H1 (cell line): ENCODE data around the gene SHPK.

Experiments
- CREB1 ChIP-seq: IDR thresholded peaks from 2 replicates; pipeline ENCODE4 v1.6.1; 2012; ENCODE audit warnings: inconsistent platforms
- EGR1 ChIP-seq: IDR thresholded peaks from 2 replicates; pipeline ENCODE4 v1.6.1; 2011; ENCODE audit warnings: low read depth, low read length, borderline replicate concordance
- PHF8 ChIP-seq: fragments of 200-600 bp; sonication (generic); conservative IDR thresholded peaks from 2 replicates; pipeline ENCODE4 v1.7.1; 2012; ENCODE audit warnings: low read depth, mild to moderate bottlenecking, inconsistent platforms, low read length, moderate library complexity
- POLR2A ChIP-seq, 2 experiments: IDR thresholded peaks; 1 replicate in 1 of 2; 2 replicates in 1 of 2; pipeline ENCODE4 v1.6.1; 2011; ENCODE audit warnings: low read depth in 2 of 2, low read length in 2 of 2, mild to moderate bottlenecking in 2 of 2; ENCODE audit errors: control extremely low read depth in 1 of 2
- POLR2AphosphoS5 ChIP-seq: IDR thresholded peaks from 2 replicates; pipeline ENCODE4 v1.6.1; 2011; ENCODE audit warnings: low read depth, low read length
- RAD21 ChIP-seq, 2 experiments: IDR thresholded peaks in 1 of 2; conservative IDR thresholded peaks in 1 of 2; 2 replicates each; pipeline ENCODE4 v1.6.1; 2011; ENCODE audit warnings: low read depth in 2 of 2, low read length in 2 of 2, improper control_type of control experiment in 1 of 2, inconsistent platforms in 1 of 2, mild to moderate bottlenecking in 1 of 2, moderate library complexity in 1 of 2
- SIN3A ChIP-seq, 2 experiments: IDR thresholded peaks in 1 of 2; conservative IDR thresholded peaks in 1 of 2; 2 replicates each; pipeline ENCODE4 v1.6.1; 2011 to 2012; ENCODE audit warnings: low read length in 2 of 2, improper control_type of control experiment in 1 of 2, low read depth in 1 of 2, mild to moderate bottlenecking in 1 of 2
- SRF ChIP-seq: IDR thresholded peaks from 2 replicates; pipeline ENCODE4 v1.6.1; 2011; ENCODE audit warnings: mild to moderate bottlenecking, low read depth, low read length, moderate library complexity
- TF ChIP-seq, protein P1 (sequence below): IDR thresholded peaks from 2 replicates; pipeline ENCODE4 v1.6.1; 2012; ENCODE audit warnings: inconsistent platforms
- TF ChIP-seq, protein P2 (sequence below), 3 experiments: IDR thresholded peaks; 1 replicate in 2 of 3; 2 replicates in 1 of 3; pipeline versions ENCODE4 v1.5.1 to v1.6.1; 2011; ENCODE audit warnings: low read length in 3 of 3, mild to moderate bottlenecking in 3 of 3, inconsistent platforms in 2 of 3, low read depth in 1 of 3, moderate library complexity in 1 of 3; ENCODE audit not compliant: insufficient read depth in 1 of 3; ENCODE audit errors: control extremely low read depth in 1 of 3

DNA sequence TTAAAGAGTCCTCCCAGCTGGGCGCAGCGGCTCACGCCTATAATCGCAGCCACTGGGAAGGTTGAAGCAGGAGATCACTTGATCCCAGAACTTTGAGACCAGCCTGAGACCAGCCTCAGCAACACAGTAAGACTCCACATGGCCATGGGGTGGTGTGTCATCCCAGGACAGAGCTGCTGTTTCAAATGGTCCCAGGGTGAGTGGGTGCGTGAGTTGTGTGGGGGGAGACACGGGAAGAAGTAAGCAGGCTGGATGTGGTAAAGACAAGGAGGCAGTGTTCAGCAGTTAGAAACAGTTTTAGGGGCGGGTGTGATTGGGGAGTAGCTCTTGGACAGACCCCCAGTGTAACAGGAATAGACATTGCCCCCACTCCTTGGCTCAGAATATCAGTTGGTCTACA lies 3.8 kb downstream of the SHPK start:
- TF ChIP-seq EGR1 (no peak), POLR2A (IDR thresholded peaks at IDR 0.05; ENCODE audit: control extremely low read depth in 1 of 2, low read depth in 2 of 2, low read length in 2 of 2) (no peak), CREB1 (no peak), RAD21 (IDR thresholded peaks at IDR 0.05 in 1 of 2, conservative IDR thresholded peaks at IDR 0.05 in 1 of 2; ENCODE audit: low read depth in 2 of 2, low read length in 2 of 2) (no peak), PHF8 (no peak), SRF (no peak), SIN3A (conservative IDR thresholded peaks at IDR 0.05 in 1 of 2, IDR thresholded peaks at IDR 0.05 in 1 of 2; ENCODE audit: low read depth in 1 of 2, low read length in 2 of 2) (no peak), POLR2AphosphoS5 (no peak)
- TF ChIP-seq, protein P1, sequence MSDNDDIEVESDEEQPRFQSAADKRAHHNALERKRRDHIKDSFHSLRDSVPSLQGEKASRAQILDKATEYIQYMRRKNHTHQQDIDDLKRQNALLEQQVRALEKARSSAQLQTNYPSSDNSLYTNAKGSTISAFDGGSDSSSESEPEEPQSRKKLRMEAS, result no peak
- TF ChIP-seq, protein P2, sequence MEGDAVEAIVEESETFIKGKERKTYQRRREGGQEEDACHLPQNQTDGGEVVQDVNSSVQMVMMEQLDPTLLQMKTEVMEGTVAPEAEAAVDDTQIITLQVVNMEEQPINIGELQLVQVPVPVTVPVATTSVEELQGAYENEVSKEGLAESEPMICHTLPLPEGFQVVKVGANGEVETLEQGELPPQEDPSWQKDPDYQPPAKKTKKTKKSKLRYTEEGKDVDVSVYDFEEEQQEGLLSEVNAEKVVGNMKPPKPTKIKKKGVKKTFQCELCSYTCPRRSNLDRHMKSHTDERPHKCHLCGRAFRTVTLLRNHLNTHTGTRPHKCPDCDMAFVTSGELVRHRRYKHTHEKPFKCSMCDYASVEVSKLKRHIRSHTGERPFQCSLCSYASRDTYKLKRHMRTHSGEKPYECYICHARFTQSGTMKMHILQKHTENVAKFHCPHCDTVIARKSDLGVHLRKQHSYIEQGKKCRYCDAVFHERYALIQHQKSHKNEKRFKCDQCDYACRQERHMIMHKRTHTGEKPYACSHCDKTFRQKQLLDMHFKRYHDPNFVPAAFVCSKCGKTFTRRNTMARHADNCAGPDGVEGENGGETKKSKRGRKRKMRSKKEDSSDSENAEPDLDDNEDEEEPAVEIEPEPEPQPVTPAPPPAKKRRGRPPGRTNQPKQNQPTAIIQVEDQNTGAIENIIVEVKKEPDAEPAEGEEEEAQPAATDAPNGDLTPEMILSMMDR (IDR thresholded peaks at IDR 0.05; ENCODE audit: control extremely low read depth in 1 of 3, insufficient read depth in 1 of 3, low read depth in 1 of 3, low read length in 3 of 3), result no peak
